D721Med (cell line): ENCODE measurements around the gene SSTR1.

Experiments
- DNase-seq: peaks from one replicate; pipeline ENCODE4 v3.0.0; 2011; ENCODE audit warnings: low spot score; ENCODE audit not compliant: insufficient read length
- FAIRE-seq: peaks from 2 replicates; lab custom pipeline; 2011; peaks lifted over from hg19 to GRCh38; lab: Jason Lieb, UNC
- CTCF ChIP-seq: IDR thresholded peaks from 2 replicates; pipeline ENCODE4 v1.5.1; 2012; ENCODE audit warnings: mild to moderate bottlenecking, control low read depth; ENCODE audit not compliant: insufficient read depth; ENCODE audit errors: missing control alignments

The SSTR1 gene

GRCh38 chr14:38254571-38255407 lies 47.1 kb downstream of the SSTR1 start:
- TF ChIP-seq CTCF = no peak
- DNase-seq = no peak
- no peak for FAIRE-seq

- TF ChIP-seq CTCF = no peak
- FAIRE-seq (no peak), DNase-seq (no peak)
These were observed 47.6 kb downstream of the SSTR1 start for GRCh38 chr14:38255408-38255672.

- no peak for TF ChIP-seq CTCF
- FAIRE-seq = no peak
- DNase-seq = no peak
These were observed 48.2 kb downstream of the SSTR1 start, which contains the start of gene CLEC14A for GRCh38 chr14:38255673-38256532. Gene CLEC14A, minus strand, starts transcription at chr14:38256093. Its CDS starts 71 bp downstream, at chr14:38256022.

- no peak for FAIRE-seq
- DNase-seq = no peak
- TF ChIP-seq CTCF = no peak
These were observed 48.8 kb downstream of the SSTR1 start for GRCh38 chr14:38256533-38256840.

- FAIRE-seq (no peak), DNase-seq (no peak)
- TF ChIP-seq CTCF = no peak
These were observed 49.8 kb downstream of the SSTR1 start for GRCh38 chr14:38257507-38257906.

GRCh38 chr14:38261620-38262019 lies 53.9 kb downstream of the SSTR1 start:
- no peak for TF ChIP-seq CTCF
- DNase-seq = no peak
- FAIRE-seq = no peak
